ENCODE measurements around the gene PLLP. TPM values are rescaled to one million over a fixed set of nuclear protein-coding genes. Genes with fewer than 3 reads are reported as not detected.
A peak's percentile ranks its signal among the peaks of the same experiment; 100 is the strongest.

The PLLP gene
- total RNA-seq, 1 donor from 2014 or later, result 0.86 TPM

- H3K9me3 Mint-ChIP-seq, result no peaks in the 10 kb centered on the region
- H3K4me3 ChIP-seq, result no peak overlapping the region
- H3F3A ChIP-seq (ENCODE audit: low read depth), result no peaks in the 10 kb centered on the region
- no peak overlapping the region for H3K27ac ChIP-seq
- H3K36me3 Mint-ChIP-seq, result no peaks in the 10 kb centered on the region
- H3K27me3 Mint-ChIP-seq (ENCODE audit: insufficient read depth, low read depth), result peaks cover 2% of the 10 kb centered on the region
- no peaks in the 10 kb centered on the region for H3K9me3 ChIP-seq (ENCODE audit: low read depth)
- no peaks in the 10 kb centered on the region for H3K27me3 ChIP-seq
- no peak overlapping the region for H2AFZ ChIP-seq (replicated peaks)
- no peaks in the 10 kb centered on the region for H3K79me2 ChIP-seq (ENCODE audit: low read depth)
- peak overlapping the region; percentile 73 for H3K27ac Mint-ChIP-seq
- TF ChIP-seq CTCF (IDR thresholded peaks at IDR 0.05), result no peak
- TF ChIP-seq EZH2phosphoT487 (IDR thresholded peaks at IDR 0.05), result no peak
- TF ChIP-seq EZH2 (IDR thresholded peaks at IDR 0.05), result no peak
- no peaks in the 10 kb centered on the region for H3K4me1 ChIP-seq
- H3K4me2 ChIP-seq, result no peak overlapping the region
- no peak for DNase-seq (ENCODE audit: low spot score)
- no peaks in the 10 kb centered on the region for H3K36me3 ChIP-seq
- peaks cover 3% of the 10 kb centered on the region for H3K4me1 Mint-ChIP-seq
- no peaks in the 10 kb centered on the region for H4K20me1 ChIP-seq (ENCODE audit: low read depth)
- H3K9ac ChIP-seq, result no peak overlapping the region
- H3K4me3 Mint-ChIP-seq, result no peak overlapping the region
Measured at GRCh38 chr16:57310801-57311200, 26.3 kb upstream of the PLLP start.

GRCh38 chr16:57308041-57308440 lies 23.6 kb upstream of the PLLP start:
- Histone ChIP-seq H3K27me3 (no peaks in the 10 kb centered on the region), H3K36me3 (no peaks in the 10 kb centered on the region), H3K4me1 (no peaks in the 10 kb centered on the region), H3K4me2 (no peak overlapping the region), H3K9me3 (ENCODE audit: low read depth) (no peaks in the 10 kb centered on the region), H3F3A (ENCODE audit: low read depth) (no peaks in the 10 kb centered on the region), H2AFZ (replicated peaks) (peak overlapping the region; percentile 39), H3K27ac (no peak overlapping the region), H3K79me2 (ENCODE audit: low read depth) (no peaks in the 10 kb centered on the region), H3K4me3 (no peak overlapping the region), H4K20me1 (ENCODE audit: low read depth) (no peaks in the 10 kb centered on the region), H3K9ac (no peak overlapping the region)
- no peak for DNase-seq (ENCODE audit: low spot score)
- Mint-ChIP-seq H3K36me3 (no peaks in the 10 kb centered on the region), H3K27ac (no peak overlapping the region), H3K27me3 (ENCODE audit: insufficient read depth, low read depth) (peaks cover 5% of the 10 kb centered on the region), H3K4me3 (no peak overlapping the region), H3K9me3 (no peaks in the 10 kb centered on the region), H3K4me1 (peaks cover 5% of the 10 kb centered on the region)
- TF ChIP-seq CTCF (IDR thresholded peaks at IDR 0.05) (no peak), EZH2phosphoT487 (IDR thresholded peaks at IDR 0.05) (no peak), EZH2 (IDR thresholded peaks at IDR 0.05) (no peak)

- Mint-ChIP-seq H3K4me3 (no peak overlapping the region), H3K9me3 (no peaks in the 10 kb centered on the region), H3K36me3 (no peaks in the 10 kb centered on the region), H3K27me3 (ENCODE audit: insufficient read depth, low read depth) (peaks cover 8% of the 10 kb centered on the region), H3K27ac (no peak overlapping the region), H3K4me1 (peaks cover 5% of the 10 kb centered on the region)
- no peak for TF ChIP-seq EZH2 (IDR thresholded peaks at IDR 0.05)
- no peak for TF ChIP-seq EZH2phosphoT487 (IDR thresholded peaks at IDR 0.05)
- no peak for TF ChIP-seq CTCF (IDR thresholded peaks at IDR 0.05)
- H3K4me2 ChIP-seq, result no peak overlapping the region
- no peak overlapping the region for H3K27ac ChIP-seq
- H3K27me3 ChIP-seq, result no peaks in the 10 kb centered on the region
- H3K9ac ChIP-seq, result no peak overlapping the region
- H3K36me3 ChIP-seq, result no peaks in the 10 kb centered on the region
- no peaks in the 10 kb centered on the region for H3K79me2 ChIP-seq (ENCODE audit: low read depth)
- H3K4me1 ChIP-seq, result no peaks in the 10 kb centered on the region
- H3K9me3 ChIP-seq (ENCODE audit: low read depth), result no peaks in the 10 kb centered on the region
- no peak overlapping the region for H3K4me3 ChIP-seq
- no peak for DNase-seq (ENCODE audit: low spot score)
- H3F3A ChIP-seq (ENCODE audit: low read depth), result no peaks in the 10 kb centered on the region
- no peak overlapping the region for H2AFZ ChIP-seq (replicated peaks)
- no peaks in the 10 kb centered on the region for H4K20me1 ChIP-seq (ENCODE audit: low read depth)
Measured at GRCh38 chr16:57307365-57307764, 22.9 kb upstream of the PLLP start.
